ENCODE measurements around the gene UBE2E1. TPM values are rescaled to one million over a fixed set of nuclear protein-coding genes. Genes with fewer than 3 reads are reported as not detected.

The UBE2E1 gene
- total and polyA plus RNA-seq, 4 donors = 6.6 to 31.8 (median 25.4) TPM

- DNase-seq (ENCODE audit: low spot score) = no peak
- WGBS = 94% methylated on average over 1 of the region's 1 CpG
- Histone ChIP-seq H3K27me3 (ENCODE audit: control insufficient read depth in 4 of 4, insufficient read depth in 4 of 4, low read length in 3 of 4) (no peaks in the 10 kb centered on the region), H3K36me3 (ENCODE audit: control insufficient read depth in 4 of 4, insufficient read depth in 3 of 4, low read depth in 1 of 4, low read length in 3 of 4) (no peaks in the 10 kb centered on the region), H3K9me3 (ENCODE audit: control insufficient read depth in 4 of 4, low read length in 3 of 4) (no peaks in the 10 kb centered on the region), H3K4me3 (ENCODE audit: low read depth in 1 of 3, low read length in 3 of 3) (no peak overlapping the region), H3K27ac (ENCODE audit: low read depth in 1 of 2, low read length in 2 of 2) (no peak overlapping the region), H3K9ac (ENCODE audit: low read depth in 1 of 2, low read length in 2 of 2) (no peak overlapping the region), H3K4me1 (ENCODE audit: control insufficient read depth in 4 of 4, insufficient read depth in 4 of 4, low read length in 3 of 4) (peaks cover 0 to 3% (median 0%) of the 10 kb centered on the region in 4 donors)
- no peak for TF ChIP-seq ATF3 (IDR thresholded peaks at IDR 0.05)
- no peak for TF ChIP-seq JUND (IDR thresholded peaks at IDR 0.05)
- TF ChIP-seq YY1 (IDR thresholded peaks at IDR 0.05) = no peak
- no peak for TF ChIP-seq RXRA (IDR thresholded peaks at IDR 0.05)
These were observed 31.5 kb downstream of the UBE2E1 start for GRCh38 chr3:23837286-23837685.

GRCh38 chr3:23837691-23838090, 31.9 kb downstream of the UBE2E1 start:
- Histone ChIP-seq H3K27me3 (ENCODE audit: control insufficient read depth in 4 of 4, insufficient read depth in 4 of 4, low read length in 3 of 4) (no peaks in the 10 kb centered on the region), H3K9me3 (ENCODE audit: control insufficient read depth in 4 of 4, low read length in 3 of 4) (no peaks in the 10 kb centered on the region), H3K9ac (ENCODE audit: low read depth in 1 of 2, low read length in 2 of 2) (no peak overlapping the region), H3K36me3 (ENCODE audit: control insufficient read depth in 4 of 4, insufficient read depth in 3 of 4, low read depth in 1 of 4, low read length in 3 of 4) (no peaks in the 10 kb centered on the region), H3K4me1 (ENCODE audit: control insufficient read depth in 4 of 4, insufficient read depth in 4 of 4, low read length in 3 of 4) (peaks cover 0 to 3% (median 0%) of the 10 kb centered on the region in 4 donors), H3K27ac (ENCODE audit: low read depth in 1 of 2, low read length in 2 of 2) (no peak overlapping the region), H3K4me3 (ENCODE audit: low read depth in 1 of 3, low read length in 3 of 3) (no peak overlapping the region)
- TF ChIP-seq HNF4G (IDR thresholded peaks at IDR 0.05) = no peak
- TF ChIP-seq EGR1 (IDR thresholded peaks at IDR 0.05; ENCODE audit: low read depth in 2 of 2) = no peak
- no peak for TF ChIP-seq HNF4A (conservative IDR thresholded peaks at IDR 0.05)
- no peak for TF ChIP-seq TAF1 (conservative IDR thresholded peaks at IDR 0.05)
- no peak for TF ChIP-seq FOXA1 (IDR thresholded peaks at IDR 0.05)
- no peak for TF ChIP-seq REST (IDR thresholded peaks at IDR 0.05)
- TF ChIP-seq FOXA2 (IDR thresholded peaks at IDR 0.05) = no peak
- TF ChIP-seq NR2F2 (IDR thresholded peaks at IDR 0.05) = no peak
- no peak for TF ChIP-seq ZBTB33 (IDR thresholded peaks at IDR 0.05)
- no peak for TF ChIP-seq ATF3 (IDR thresholded peaks at IDR 0.05)
- TF ChIP-seq YY1 (IDR thresholded peaks at IDR 0.05) = no peak
- no peak for TF ChIP-seq CTCF (IDR thresholded peaks at IDR 0.05; ENCODE audit: low read depth, low read length, missing input control)
- no peak for TF ChIP-seq MAX (IDR thresholded peaks at IDR 0.05)
- TF ChIP-seq GABPA (IDR thresholded peaks at IDR 0.05 in 1 of 2, conservative IDR thresholded peaks at IDR 0.05 in 1 of 2) = no peak
- TF ChIP-seq SP1 (IDR thresholded peaks at IDR 0.05) = no peak
- no peak for TF ChIP-seq RXRA (IDR thresholded peaks at IDR 0.05)
- no peak for TF ChIP-seq RAD21 (IDR thresholded peaks at IDR 0.05)
- no peak for TF ChIP-seq JUND (IDR thresholded peaks at IDR 0.05)
- 82% methylated on average over 1 of the region's 1 CpG for WGBS
- no peak for DNase-seq (ENCODE audit: low spot score)

All from liver (tissue), 9 donors.